ENCODE measurements around the gene NSD1.

Gene NSD1

DNA sequence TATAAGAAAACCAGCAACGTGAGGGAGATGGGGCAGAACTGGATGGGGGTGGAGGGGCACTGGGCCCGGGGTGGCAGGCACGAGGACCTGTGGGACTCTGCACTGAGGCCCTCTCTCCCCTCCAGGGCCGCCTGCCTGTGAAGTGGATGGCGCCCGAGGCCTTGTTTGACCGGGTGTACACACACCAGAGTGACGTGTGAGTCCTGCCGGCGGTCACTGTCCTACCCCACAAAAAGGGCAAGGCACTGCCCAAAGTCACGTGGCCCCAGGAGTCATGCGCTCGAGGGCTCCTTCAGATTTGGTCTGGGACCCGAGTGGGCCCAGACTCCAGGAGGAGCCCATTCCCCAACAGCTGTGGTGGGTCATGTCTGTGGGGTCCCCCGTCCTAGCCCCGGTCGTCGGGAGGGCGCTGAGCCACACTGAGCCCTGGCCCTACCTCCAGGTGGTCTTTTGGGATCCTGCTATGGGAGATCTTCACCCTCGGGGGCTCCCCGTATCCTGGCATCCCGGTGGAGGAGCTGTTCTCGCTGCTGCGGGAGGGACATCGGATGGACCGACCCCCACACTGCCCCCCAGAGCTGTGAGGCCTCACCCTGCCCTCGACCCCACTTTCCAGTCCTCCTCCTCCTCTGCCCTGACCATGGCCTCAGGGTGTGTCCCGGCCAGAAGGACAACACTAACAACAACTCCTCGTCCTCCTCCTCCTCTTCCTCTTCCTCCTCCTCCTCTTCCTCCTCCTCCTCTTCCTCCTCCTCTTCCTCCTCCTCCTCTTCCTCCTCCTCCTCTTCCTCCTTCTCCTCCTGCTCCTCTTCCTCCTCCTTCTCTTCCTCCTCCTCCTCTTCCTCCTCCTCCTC lies 37.2 kb upstream of the NSD1 start:
- FAIRE-seq (peak; percentile 30), DNase-seq (ENCODE audit: low spot score) (no peak)

DNA sequence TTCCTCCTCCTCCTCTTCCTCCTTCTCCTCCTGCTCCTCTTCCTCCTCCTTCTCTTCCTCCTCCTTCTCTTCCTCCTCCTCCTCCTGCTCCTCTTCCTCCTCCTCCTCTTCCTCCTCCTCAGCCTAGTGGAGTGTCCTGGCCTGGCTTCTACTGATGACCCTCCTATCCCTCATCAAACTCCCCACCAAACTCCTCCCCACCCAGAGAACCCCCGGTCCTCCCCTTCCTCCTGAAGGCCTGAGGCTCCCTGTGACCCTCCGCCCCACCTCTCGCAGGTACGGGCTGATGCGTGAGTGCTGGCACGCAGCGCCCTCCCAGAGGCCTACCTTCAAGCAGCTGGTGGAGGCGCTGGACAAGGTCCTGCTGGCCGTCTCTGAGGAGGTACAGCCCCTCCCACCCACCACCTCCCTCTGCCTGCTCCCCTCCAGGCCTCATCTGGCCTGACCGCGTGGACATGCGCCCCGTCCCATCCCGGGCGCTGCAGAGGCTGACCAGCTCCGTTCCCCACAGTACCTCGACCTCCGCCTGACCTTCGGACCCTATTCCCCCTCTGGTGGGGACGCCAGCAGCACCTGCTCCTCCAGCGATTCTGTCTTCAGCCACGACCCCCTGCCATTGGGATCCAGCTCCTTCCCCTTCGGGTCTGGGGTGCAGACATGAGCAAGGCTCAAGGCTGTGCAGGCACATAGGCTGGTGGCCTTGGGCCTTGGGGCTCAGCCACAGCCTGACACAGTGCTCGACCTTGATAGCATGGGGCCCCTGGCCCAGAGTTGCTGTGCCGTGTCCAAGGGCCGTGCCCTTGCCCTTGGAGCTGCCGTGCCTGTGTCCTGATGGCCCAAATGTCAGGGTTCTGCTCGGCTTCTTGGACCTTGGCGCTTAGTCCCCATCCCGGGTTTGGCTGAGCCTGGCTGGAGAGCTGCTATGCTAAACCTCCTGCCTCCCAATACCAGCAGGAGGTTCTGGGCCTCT lies 36.3 kb upstream of the NSD1 start:
- FAIRE-seq (no peak), DNase-seq (ENCODE audit: low spot score) (no peak)

DNA sequence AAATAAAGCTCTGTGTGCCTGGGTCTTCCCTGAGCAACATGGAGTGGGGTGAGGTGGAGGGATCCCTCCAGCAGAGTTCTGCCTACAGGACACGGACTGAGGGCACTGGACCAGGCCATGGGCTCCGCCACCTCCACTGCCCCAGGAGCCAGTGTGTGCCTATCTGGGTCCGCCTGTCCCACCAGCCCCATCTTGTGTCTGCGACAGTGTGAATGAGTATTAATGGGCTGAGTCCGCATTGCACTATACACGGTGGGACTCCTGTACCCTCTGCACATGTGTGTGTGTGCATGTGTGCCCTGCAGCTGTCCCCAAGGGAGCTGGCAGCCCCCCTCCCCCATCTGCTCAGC lies 35.5 kb upstream of the NSD1 start:
- FAIRE-seq = no peak

DNA sequence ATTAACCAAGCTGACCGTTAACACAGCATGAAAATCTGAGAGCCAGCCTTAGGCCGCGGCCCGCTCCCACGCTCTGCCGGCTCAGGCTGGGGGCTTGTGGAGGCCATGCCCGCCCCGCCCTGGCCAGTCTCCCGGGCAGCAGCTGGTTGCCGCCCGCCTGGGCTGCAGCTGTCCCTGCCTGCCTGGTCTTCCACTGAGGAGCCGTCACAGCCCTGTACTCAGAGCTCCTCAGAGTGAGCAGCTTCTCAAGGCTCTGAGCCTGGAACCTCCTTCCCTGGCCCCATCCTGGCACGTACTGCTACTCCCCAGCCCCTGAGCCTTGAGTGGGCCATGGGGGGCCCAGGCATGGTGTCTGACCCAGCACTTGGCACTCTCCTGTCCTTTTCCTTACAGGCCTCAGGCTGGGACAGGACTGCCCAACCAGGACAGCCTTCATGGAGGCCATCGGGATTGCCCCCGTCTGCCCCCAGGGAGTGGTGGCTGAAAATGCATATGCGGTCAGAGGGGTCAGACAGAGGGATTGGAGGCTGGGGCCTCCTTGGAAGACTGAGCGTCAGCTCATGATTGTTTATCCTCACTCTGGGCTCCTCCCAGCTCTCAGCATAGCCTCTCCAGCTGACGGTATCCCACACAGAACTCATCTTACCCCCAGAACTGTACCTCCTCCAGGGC lies 35.0 kb upstream of the NSD1 start:
- FAIRE-seq (no peak), DNase-seq (ENCODE audit: low spot score) (no peak)

More for the DNA sequence above, 35.5 kb upstream of the NSD1 start:
- no peak for DNase-seq (ENCODE audit: low spot score)

DNA sequence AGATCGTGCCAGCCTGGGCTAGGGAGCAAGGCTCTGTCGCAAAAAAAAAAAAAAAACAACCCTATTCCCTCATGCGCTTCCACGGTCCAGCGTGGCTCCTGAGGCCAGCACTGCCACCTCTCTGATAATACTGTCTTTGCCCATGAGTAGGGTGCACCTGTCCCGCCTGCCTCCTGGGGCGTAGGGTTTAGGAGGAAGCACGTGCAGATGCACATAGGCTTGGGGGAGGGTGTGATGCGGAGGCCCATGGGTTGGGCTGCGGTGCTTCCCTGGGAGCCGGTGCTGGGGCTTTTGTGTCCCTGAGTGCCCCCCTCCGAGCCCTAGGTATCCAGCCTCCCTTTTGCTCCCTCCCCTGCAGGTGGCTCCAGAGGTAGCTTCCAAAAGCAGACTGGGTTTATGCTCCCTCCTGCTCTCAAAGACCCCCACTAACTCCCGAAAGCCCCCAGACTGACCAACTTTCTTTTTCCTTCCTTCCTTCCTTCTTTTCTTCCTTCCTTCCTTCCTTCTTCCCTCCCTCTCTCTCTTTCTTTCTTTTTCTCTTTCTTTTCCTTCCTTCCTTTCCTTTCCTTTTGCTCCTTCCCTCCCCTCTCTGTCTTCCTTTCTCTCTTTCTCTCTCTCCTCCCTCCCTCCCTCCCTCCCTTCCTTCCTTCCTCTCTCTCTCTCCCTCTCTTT lies 34.0 kb upstream of the NSD1 start:
- FAIRE-seq (no peak), DNase-seq (ENCODE audit: low spot score) (no peak)

DNA sequence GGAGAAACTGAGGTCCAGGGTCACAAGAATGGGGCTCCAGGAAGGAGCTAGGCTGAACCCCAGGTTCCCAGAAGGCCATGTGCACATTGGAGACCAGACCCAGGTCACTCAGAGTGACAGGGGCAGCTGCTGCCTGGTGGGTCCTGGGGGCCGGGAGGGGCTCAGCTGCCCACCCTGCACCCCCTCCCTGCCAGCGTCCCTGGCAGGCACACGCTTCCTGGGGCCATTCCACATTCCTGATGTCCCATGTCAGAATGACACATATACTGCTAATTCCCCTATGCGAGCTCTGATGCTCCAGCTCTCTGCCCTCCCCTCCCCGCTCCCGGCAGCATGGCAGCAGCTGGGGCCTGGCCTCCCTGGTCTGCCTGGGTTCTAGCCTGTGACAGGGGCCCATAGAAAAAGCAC lies 32.9 kb upstream of the NSD1 start:
- FAIRE-seq (no peak), DNase-seq (ENCODE audit: low spot score) (no peak)

DNA sequence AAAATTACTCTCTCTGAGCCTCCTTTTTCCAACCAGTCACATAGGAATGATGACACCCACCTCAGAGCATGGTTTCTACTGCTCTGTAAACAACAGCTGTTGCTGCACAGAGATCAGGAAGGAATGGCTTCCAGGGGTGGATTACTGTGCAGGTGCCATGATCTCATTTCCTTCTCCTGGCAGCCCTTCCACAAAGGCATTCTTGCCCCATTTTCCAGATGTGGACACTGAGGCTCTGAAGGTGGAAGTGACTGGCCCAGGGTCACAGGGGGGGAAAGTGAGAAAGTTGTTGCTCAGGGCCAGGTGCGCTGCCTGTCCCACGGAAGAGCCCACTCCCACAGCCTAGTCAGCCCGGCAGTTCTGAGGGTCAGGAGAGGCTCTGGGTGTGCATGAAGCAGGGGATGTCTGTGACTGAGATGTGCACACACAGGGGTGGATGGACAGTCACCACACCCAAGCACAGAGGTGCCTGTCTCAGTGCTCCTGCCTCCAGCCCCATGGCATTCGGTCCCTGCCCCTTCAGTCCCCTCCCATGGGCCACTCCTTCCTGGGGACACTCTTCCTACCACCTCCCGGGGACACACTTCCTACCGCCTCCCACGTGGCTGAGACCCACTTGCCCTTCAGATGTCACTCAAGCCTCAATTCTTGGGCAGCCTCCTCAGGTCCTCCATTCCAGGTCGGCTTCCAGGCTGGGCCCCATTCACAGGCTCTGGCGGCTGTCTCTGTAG lies 29.9 kb upstream of the NSD1 start:
- DNase-seq (ENCODE audit: low spot score) (no peak), FAIRE-seq (no peak)

DNA sequence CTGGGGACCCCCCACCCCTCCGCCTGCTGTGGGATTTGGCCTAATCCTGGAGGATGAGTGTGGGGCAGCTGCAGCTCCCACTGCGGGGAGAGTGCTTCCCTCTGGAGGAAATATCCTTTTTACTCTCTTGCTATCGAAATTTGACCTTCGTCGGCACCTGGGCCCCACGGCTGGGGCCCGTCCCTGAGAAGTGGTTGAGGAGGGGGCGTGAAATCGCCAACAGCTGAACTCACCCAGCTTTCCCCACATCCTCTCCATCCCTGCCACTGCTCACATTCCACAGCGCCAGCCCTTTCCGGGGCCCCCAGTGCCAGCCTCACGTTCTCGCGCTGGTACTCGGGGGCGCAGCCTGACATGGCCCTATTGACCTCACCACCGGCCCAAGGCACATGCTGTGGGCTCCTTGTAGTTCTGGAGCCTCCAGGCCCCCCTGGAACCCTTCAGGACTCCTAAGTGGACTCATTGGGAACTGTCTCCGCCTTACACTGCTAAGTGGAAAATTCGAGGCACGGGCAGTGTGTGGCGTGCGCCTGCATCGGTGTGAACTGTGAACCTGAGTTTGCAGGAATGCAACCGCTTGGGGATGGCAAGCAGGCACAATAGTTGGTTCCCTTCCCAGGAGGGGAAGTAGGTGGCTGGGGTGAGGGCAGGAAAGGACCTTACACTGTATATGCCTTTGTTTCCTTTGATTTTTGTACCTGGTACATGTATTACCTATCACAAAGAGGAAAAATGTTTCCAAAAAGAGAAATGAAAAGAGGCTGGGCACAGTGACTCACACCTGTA lies 27.7 kb upstream of the NSD1 start:
- no peak for FAIRE-seq
- DNase-seq (ENCODE audit: low spot score) = no peak

DNA sequence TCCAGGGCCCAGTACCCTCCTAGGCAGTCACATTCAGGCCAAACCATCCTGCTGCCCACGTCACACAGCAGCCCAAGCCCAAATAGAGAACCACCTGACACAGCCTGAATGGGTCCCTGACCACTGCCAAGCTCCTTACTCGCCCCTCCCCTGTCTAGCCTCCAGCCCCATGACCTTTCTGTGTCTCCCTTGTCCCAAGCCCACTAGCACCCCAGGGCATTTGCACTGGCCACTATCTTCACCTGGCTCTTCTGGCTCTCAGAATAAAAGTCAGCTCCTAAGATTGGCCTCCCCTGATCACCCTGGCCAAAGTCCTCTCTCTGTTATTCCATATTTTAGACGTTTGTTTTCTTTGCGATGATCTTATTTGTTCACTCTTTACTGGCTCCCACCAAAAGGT lies 26.4 kb upstream of the NSD1 start:
- FAIRE-seq (no peak), DNase-seq (ENCODE audit: low spot score) (no peak)

DNA sequence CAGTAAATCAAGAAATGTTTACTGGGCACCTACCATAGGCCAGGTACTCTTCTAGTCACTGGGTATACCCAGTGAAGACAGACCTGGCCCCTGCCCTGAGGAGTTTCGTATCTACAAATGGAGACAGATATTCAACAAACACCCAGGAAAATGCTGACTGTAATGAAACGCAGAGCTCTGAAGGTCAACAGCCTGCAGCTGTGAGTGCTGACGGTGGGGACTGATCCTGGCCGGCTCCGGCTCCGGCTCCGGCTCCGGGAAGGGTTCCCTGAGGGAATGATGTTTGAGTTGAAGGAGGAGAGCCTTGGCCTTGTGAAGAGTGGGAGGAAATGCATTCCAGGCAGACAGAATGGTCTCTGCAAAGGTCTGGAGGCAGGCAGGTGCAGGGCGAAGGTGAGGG lies 23.8 kb upstream of the NSD1 start:
- FAIRE-seq = no peak
- DNase-seq (ENCODE audit: low spot score) = no peak

DNA sequence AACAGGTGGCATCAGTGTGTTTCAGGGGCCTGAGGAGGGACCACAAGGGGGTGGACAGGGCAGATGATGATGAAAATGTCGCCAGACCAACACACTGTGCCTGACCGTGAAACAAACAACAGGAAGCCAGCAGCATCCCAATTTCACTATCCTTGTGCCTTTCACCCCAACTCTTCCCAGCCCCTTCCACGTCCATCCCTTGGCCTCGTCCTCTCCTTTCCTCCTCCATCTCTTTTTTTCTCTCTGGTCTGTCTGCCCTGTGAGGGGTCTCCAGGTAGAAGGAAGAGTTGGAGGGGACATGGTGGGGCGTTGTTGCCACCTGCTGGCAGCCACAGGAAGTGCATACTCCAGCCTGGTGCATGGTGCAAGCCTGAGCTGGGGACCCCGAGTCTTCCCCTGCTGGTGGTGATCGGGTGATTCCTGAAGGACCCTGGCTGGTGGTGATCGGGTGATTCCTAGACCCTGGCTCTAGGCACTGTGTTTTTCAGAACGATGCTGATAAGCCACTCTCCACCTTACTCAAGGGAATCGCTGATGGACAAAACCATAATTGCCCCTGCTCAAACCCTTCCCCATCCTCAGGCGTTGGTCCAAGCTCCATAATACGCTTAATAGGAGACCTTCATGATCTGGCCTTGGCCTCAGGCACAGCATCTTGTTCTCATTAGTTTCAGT lies 21.7 kb upstream of the NSD1 start:
- peak; percentile 71 for DNase-seq (ENCODE audit: low spot score)

DNA sequence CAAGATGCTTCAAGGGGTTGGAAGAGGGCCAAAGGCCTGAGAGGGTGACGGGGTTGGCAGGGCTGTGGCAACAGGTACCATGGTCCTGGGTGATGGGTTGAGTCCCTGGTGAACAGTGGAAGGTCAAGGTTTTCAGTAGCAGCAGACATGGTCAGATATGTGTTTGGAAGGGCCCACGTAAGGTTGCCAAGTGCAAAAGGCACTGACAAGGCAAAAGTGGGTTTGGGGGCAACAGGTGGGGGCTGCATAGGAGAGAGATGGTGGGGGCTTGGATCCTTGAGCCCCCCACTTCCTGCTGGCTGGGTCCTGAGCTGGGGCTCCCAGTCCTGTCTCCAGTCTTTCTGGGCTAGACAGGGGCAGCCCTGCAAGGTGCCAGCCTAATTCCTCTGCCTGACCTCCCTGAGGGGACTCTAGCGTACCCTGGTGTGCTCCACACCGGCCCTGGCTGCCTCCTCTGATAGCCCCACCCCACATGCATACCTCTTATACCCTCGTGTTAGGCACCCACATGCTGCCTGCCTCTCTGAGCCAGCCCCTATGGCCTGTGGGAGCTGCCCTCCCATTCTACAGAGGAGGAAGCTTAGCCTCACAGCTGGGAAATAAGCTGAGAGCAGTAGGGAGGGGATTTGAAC lies 20.9 kb upstream of the NSD1 start:
- DNase-seq (ENCODE audit: low spot score) = no peak
- no peak for FAIRE-seq

More for the DNA sequence above, 21.7 kb upstream of the NSD1 start:
- no peak for FAIRE-seq

DNA sequence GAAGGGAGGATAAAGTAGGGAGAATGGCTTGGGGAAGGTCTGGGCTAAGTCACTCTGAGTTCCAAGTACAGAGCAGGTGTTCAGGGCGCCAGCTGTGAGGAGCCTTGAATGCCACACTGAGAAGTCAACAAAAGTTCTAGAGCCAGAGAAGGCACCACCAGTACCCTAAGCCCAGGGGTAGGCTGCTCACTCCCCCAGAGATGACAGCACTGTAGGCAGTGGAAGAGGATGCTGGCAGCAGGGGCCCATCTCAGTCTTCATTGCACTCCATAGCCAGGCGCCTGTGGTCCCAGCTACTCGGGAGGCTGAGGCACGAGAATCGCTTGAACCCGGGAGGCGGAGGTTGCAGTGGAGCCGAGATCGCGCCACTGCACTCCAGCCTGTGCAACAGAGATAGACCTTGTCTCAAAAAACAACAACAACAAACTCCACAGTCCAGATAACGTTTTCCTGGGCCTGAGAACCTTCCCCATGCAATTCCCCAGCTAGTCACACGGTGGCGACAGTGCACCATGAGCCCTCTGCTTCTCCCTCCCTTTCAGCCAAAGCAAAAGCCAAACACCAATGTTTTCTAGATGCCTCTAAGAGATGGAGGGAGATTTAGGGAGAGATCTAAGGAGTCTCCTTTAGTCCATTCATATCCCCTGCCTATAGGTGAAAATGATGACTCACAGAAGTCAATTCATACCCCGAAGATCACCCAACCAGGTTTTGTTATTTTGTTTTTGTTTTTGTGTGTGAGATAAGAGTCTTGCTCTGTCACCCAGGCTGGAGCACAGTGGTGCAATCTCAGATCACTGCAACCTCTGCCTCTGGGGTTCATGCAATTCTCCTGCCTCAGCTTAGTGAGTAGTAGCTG lies 19.8 kb upstream of the NSD1 start:
- DNase-seq (ENCODE audit: low spot score) = peak; percentile 87
- peak; percentile 48 for FAIRE-seq

DNA sequence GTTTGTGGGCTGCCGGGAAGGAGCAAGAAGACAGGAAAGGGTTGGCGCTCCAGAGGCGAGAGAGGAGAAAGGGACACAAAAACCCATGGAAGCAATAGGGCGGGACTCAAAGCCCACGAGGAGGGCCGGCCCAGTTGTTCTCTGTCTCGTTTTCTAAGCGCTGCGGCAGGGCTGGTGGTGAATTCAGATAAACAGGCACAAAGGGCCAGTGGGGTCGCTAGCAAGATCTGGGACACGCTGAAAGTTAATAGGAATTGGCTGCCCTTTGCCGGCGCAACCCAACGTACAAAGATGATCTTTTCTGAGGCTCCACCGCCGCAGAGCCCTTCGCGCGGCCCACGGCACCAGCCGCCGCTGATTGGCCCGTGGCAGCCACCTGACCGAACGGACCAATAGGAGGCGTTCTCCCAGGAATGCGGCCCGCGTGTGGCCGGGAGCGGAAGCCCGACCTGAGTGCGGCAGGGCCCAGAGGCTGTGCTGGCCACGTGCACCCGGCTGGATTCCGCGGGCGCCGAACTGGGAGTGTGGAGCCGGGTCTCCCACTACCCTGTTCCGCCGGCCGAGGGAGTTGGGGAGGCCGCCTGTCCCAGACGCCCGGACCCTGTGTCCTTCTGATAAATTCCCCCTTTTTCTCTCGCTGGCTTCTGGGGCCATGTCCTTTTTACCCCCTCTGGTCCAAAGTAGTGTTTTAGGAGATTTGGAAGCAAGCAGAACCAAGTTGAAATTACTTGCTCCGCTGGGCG lies 16.8 kb upstream of the NSD1 start:
- FAIRE-seq (no peak), DNase-seq (ENCODE audit: low spot score) (no peak)

DNA sequence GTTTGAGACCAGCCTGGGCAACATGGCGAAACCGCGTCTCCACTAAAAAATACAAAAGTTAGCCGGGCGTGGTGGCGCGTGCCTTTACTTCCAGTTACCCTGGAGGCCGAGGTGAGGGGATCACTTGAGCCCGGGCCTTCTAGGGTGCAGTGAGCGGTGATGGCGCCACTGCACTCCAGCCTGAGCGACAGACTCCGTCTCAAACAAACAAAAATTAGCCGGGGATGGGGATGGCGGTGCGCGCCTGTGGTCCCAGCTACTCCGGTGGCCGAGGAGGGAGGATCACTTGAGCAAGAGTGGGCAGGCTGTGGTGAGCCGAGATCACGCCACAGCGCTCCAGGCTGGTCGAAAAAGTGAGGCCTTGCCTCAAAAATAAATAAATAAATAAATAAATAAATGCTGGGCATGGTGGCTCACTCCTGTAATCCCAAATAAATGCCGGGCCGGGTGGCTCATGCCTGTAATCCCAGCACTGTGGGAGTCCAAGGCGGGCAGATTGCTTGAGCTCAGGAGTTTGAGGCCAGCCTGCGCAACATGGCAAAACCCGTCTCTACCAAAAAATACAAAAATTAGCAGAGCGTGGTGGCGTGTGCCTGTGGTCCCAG lies 16.0 kb upstream of the NSD1 start:
- DNase-seq (ENCODE audit: low spot score) (no peak), FAIRE-seq (no peak)

DNA sequence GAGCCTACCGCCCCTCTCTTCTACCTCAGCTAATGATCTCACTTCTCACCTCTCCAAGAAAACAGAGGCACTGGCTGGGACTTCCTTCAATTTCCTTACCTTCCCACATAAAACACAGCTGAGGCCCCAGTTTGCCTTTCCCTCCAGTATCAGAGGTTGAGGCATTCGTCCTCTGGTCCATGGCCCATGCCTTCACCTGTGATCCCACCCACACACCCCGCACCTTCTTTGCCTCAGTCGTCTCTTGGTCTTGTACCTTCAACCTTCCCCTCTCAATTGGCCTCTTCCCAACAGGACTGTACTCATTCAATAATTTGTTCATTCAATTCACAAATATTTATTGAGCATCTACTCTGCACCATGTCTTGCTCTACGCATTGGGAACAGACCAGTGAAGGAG lies 11.0 kb upstream of the NSD1 start:
- no peak for FAIRE-seq
- no peak for DNase-seq (ENCODE audit: low spot score)

Measured in urothelium cell line (cell line).